Measurements from ENCODE around the gene TACC3. TPM values are rescaled to one million over a fixed set of nuclear protein-coding genes. Genes with fewer than 3 reads are reported as not detected.
"Not testable (repeated sequence)": the region's sequence is repeated elsewhere in the genome, so short reads cannot be mapped to it uniquely, and the experiment has no call there.

Gene TACC3
- total RNA-seq, 1 donor from 2014 or later: 3.7 TPM

GRCh38 chr4:1701671-1702070, 19.6 kb upstream of the TACC3 start:
- H3K27me3 ChIP-seq (ENCODE audit: control insufficient read depth in 3 of 3, insufficient read depth in 3 of 3, low read length in 3 of 3); H3K9ac ChIP-seq (ENCODE audit: low read depth in 1 of 3, low read length in 3 of 3); H3K4me1 ChIP-seq (ENCODE audit: control insufficient read depth in 3 of 3, insufficient read depth in 3 of 3, low read length in 3 of 3); H3K9me3 ChIP-seq (ENCODE audit: control insufficient read depth in 3 of 3, low read length in 3 of 3); H3K4me3 ChIP-seq (ENCODE audit: low read length in 3 of 3); H3K27ac ChIP-seq (ENCODE audit: low read depth, low read length): not testable (repeated sequence)
- H3K36me3 ChIP-seq (ENCODE audit: control insufficient read depth in 3 of 3, insufficient read depth in 3 of 3, low read length in 3 of 3): peaks cover 18 to 33% (median 31%) of the 10 kb centered on the region in 3 donors

DNA sequence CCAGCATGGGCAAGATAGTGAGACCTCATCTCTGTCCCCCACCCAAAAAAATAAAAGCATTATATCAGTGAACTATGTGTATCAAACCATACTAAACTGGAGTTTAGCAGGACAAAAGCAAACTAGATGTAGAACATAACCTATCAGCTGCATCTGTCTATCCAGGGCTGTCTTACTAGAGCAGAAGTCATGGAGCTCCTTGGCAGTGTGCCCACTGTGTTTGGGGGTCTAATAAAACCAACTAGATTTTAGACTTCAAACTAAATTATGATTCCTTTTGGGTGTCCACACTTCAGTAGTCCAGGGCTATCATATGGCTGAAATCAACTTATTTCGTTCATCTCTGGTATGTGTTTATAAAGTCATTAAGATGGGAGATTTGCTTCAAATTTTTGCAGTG, 17.5 kb upstream of the TACC3 start:
- Histone ChIP-seq H3K9ac (ENCODE audit: low read depth in 1 of 3, low read length in 3 of 3) (no peak overlapping the region), H3K27ac (ENCODE audit: low read depth, low read length) (no peak overlapping the region), H3K9me3 (ENCODE audit: control insufficient read depth in 3 of 3, low read length in 3 of 3) (no peaks in the 10 kb centered on the region), H3K4me3 (ENCODE audit: low read length in 3 of 3) (no peak overlapping the region), H3K27me3 (ENCODE audit: control insufficient read depth in 3 of 3, insufficient read depth in 3 of 3, low read length in 3 of 3) (no peaks in the 10 kb centered on the region), H3K36me3 (ENCODE audit: control insufficient read depth in 3 of 3, insufficient read depth in 3 of 3, low read length in 3 of 3) (peaks cover 11 to 24% (median 23%) of the 10 kb centered on the region in 3 donors), H3K4me1 (ENCODE audit: control insufficient read depth in 3 of 3, insufficient read depth in 3 of 3, low read length in 3 of 3) (peaks cover 0 to 3% (median 0%) of the 10 kb centered on the region in 3 donors)

DNA sequence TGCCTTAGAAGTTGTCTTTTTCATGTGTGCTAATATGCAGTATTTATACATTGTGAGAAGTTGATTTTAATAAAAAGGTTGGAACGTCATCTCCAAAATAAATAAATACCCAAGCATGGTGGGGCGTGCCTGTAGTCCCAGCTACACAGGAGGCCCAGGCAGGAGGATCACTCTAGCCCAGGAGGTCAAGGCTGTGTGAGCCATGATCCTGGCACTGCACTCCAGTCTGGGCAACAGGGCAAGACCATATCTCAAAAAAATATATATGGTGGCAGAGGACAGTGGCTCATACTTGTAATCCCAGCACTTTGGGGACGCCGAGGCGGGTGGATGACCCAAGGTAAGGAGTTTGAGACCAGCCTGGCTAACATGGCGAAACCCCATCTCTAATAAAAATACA, 15.6 kb upstream of the TACC3 start:
- Histone ChIP-seq H3K4me1 (ENCODE audit: control insufficient read depth in 3 of 3, insufficient read depth in 3 of 3, low read length in 3 of 3) (peaks cover 3 to 4% (median 3%) of the 10 kb centered on the region in 3 donors), H3K27me3 (ENCODE audit: control insufficient read depth in 3 of 3, insufficient read depth in 3 of 3, low read length in 3 of 3) (no peaks in the 10 kb centered on the region), H3K36me3 (ENCODE audit: control insufficient read depth in 3 of 3, insufficient read depth in 3 of 3, low read length in 3 of 3) (peaks cover 7 to 15% (median 12%) of the 10 kb centered on the region in 3 donors), H3K9me3 (ENCODE audit: control insufficient read depth in 3 of 3, low read length in 3 of 3) (no peaks in the 10 kb centered on the region), H3K9ac (ENCODE audit: low read depth in 1 of 3, low read length in 3 of 3) (no peak overlapping the region), H3K27ac (ENCODE audit: low read depth, low read length) (no peak overlapping the region), H3K4me3 (ENCODE audit: low read length in 3 of 3) (no peak overlapping the region)

- Histone ChIP-seq H3K36me3 (ENCODE audit: control insufficient read depth in 3 of 3, insufficient read depth in 3 of 3, low read length in 3 of 3) (peaks cover 7 to 15% (median 12%) of the 10 kb centered on the region in 3 donors), H3K4me1 (ENCODE audit: control insufficient read depth in 3 of 3, insufficient read depth in 3 of 3, low read length in 3 of 3) (peaks cover 9 to 10% (median 9%) of the 10 kb centered on the region in 3 donors), H3K27me3 (ENCODE audit: control insufficient read depth in 3 of 3, insufficient read depth in 3 of 3, low read length in 3 of 3) (no peaks in the 10 kb centered on the region), H3K9ac (ENCODE audit: low read depth in 1 of 3, low read length in 3 of 3) (no peak overlapping the region), H3K27ac (ENCODE audit: low read depth, low read length) (no peak overlapping the region), H3K9me3 (ENCODE audit: control insufficient read depth in 3 of 3, low read length in 3 of 3) (no peaks in the 10 kb centered on the region), H3K4me3 (ENCODE audit: low read length in 3 of 3) (no peak overlapping the region)
Measured at GRCh38 chr4:1706358-1706757, 15.0 kb upstream of the TACC3 start.

- H3K9me3 ChIP-seq (ENCODE audit: control insufficient read depth in 3 of 3, low read length in 3 of 3): no peaks in the 10 kb centered on the region
- H3K27ac ChIP-seq (ENCODE audit: low read depth, low read length): no peak overlapping the region
- H3K27me3 ChIP-seq (ENCODE audit: control insufficient read depth in 3 of 3, insufficient read depth in 3 of 3, low read length in 3 of 3): no peaks in the 10 kb centered on the region
- H3K4me3 ChIP-seq (ENCODE audit: low read length in 3 of 3): no peak overlapping the region
- no peak overlapping the region for H3K9ac ChIP-seq (ENCODE audit: low read depth in 1 of 3, low read length in 3 of 3)
- H3K4me1 ChIP-seq (ENCODE audit: control insufficient read depth in 3 of 3, insufficient read depth in 3 of 3, low read length in 3 of 3): peaks cover 17 to 24% (median 18%) of the 10 kb centered on the region in 3 donors
- H3K36me3 ChIP-seq (ENCODE audit: control insufficient read depth in 3 of 3, insufficient read depth in 3 of 3, low read length in 3 of 3): peaks cover 0 to 6% (median 4%) of the 10 kb centered on the region in 3 donors
Measured at GRCh38 chr4:1708581-1708980, 12.7 kb upstream of the TACC3 start.

DNA sequence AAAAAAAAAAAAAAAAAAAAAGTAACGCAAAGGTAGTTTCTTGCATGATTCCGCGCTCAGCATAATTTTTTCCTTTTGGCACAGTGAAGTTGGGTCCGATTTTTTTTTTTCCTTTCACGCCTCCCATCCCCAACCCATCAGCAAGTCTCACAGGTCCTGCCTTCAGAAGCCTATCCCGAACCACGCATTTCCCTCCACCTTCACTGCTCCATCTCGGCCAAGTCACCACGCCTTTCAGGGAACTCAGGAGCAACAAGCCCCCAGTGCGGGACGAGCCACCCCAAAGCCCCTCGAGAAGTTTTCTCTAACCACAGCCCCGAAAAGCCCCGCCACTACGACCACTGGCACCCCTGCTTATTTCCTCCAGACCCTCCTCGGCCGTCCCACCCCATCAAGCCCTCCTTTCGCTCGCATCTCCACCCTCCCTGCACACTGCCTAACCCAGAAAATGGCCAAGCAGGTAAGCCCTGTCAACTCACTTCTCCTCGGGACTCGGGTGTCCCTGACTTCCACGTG, 10.2 kb upstream of the TACC3 start:
- peak overlapping the region; percentile 72 to 88 (median 85) for H3K4me3 ChIP-seq (ENCODE audit: low read length in 3 of 3)
- H3K4me1 ChIP-seq (ENCODE audit: control insufficient read depth in 3 of 3, insufficient read depth in 3 of 3, low read length in 3 of 3): peaks cover 22 to 42% (median 34%) of the 10 kb centered on the region in 3 donors
- H3K9ac ChIP-seq (ENCODE audit: low read depth in 1 of 3, low read length in 3 of 3): peak overlapping the region; percentile 89 to 92 (median 90)
- H3K36me3 ChIP-seq (ENCODE audit: control insufficient read depth in 3 of 3, insufficient read depth in 3 of 3, low read length in 3 of 3): no peaks in the 10 kb centered on the region
- H3K27ac ChIP-seq (ENCODE audit: low read depth, low read length): peak overlapping the region; percentile 96
- no peaks in the 10 kb centered on the region for H3K27me3 ChIP-seq (ENCODE audit: control insufficient read depth in 3 of 3, insufficient read depth in 3 of 3, low read length in 3 of 3)
- H3K9me3 ChIP-seq (ENCODE audit: control insufficient read depth in 3 of 3, low read length in 3 of 3): no peaks in the 10 kb centered on the region

DNA sequence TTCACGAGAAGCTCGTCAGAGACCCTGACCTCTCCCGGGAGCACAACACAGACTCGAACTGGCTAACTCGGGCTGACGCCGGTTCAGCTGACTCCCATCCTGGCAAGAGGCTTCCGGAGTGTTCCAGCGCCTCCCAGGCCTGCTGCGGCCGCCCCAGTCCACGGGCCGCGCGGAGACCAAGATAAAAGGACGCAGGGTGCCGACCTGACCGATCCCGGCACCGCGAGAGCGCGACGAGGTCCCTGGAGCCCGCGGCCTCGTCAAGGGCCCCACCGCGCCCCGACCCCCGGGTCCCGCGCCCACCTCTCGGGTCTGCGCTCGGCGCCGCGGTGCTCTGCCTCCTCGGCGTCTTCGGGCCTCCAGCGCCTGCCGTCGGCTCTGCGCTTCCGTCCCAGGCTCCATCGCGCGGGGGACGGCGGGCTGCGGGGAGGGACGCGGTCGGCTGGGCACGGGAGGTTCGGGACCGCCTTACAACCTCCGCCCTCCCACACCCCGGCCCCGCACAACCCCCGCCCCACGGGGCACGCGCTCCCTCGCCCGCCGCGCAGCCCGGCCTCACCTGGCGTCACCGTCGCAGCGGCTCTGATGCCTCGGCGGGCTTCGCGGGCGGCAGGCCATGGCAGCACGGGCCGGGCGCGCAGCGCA, 9.6 kb upstream of the TACC3 start:
- H3K36me3 ChIP-seq (ENCODE audit: control insufficient read depth in 3 of 3, insufficient read depth in 3 of 3, low read length in 3 of 3): peaks cover 1 to 4% (median 3%) of the 10 kb centered on the region in 3 donors
- H3K4me3 ChIP-seq (ENCODE audit: low read length in 3 of 3): peak overlapping the region; percentile 72 to 88 (median 85)
- no peaks in the 10 kb centered on the region for H3K27me3 ChIP-seq (ENCODE audit: control insufficient read depth in 3 of 3, insufficient read depth in 3 of 3, low read length in 3 of 3)
- H3K9ac ChIP-seq (ENCODE audit: low read depth in 1 of 3, low read length in 3 of 3): peak overlapping the region; percentile 89 to 92 (median 90)
- H3K27ac ChIP-seq (ENCODE audit: low read depth, low read length): peak overlapping the region; percentile 96
- H3K4me1 ChIP-seq (ENCODE audit: control insufficient read depth in 3 of 3, insufficient read depth in 3 of 3, low read length in 3 of 3): peaks cover 19 to 44% (median 36%) of the 10 kb centered on the region in 3 donors
- no peaks in the 10 kb centered on the region for H3K9me3 ChIP-seq (ENCODE audit: control insufficient read depth in 3 of 3, low read length in 3 of 3)

DNA sequence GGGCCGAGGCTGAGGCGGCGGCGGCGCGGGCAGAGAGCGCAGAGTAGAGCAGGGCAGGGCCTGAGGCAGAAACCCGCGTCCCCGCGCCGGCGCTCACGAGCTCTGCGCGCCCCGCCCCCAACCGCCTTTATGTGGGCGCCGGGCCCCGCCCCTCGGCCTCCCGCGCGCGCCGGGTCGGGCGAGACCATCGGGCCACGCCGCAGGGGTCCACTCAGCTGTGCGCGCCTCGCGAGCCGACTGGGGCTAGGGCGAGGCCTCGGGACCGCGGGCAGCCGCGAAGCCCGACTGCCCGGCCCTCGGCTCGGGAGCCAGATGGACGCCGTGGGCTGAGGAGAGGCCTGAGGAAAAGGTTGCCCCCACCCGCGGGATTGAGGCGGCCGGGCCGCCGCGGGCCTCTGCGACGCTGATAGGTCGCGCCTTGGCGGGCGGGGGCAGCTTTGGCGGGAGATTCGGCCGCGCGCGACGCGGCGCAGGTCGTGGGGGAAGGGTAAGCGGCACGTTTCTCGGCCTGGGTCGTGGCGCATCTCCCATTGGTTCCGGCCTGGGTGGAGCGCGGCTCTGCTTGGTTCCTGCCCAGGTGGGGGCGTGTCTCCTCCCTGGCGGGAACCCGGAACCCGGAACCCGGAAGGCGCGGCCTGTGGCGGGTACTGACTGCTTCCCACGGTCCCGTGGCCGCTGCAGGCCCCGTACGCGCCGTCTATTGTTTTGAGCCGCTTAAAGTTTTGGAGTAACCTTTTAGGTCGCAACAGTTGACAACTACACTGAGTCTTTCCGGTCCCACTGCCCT, 8.9 kb upstream of the TACC3 start, which contains the start of gene SLBP:
Gene SLBP, minus strand, starts transcription at position 104 of the 787 bp plus-strand sequence. CDS start 131 bp downstream, outside the sequence.
- peaks cover 3 to 9% (median 7%) of the 10 kb centered on the region in 3 donors for H3K36me3 ChIP-seq (ENCODE audit: control insufficient read depth in 3 of 3, insufficient read depth in 3 of 3, low read length in 3 of 3)
- H3K27ac ChIP-seq (ENCODE audit: low read depth, low read length): peak within 1 kb of the TSS; percentile 96
- H3K4me3 ChIP-seq (ENCODE audit: low read length in 3 of 3): peak within 1 kb of the TSS; percentile 72 to 88 (median 85)
- peak within 1 kb of the TSS; percentile 89 to 92 (median 90) for H3K9ac ChIP-seq (ENCODE audit: low read depth in 1 of 3, low read length in 3 of 3)
- H3K27me3 ChIP-seq (ENCODE audit: control insufficient read depth in 3 of 3, insufficient read depth in 3 of 3, low read length in 3 of 3): no peaks in the 10 kb centered on the region
- no peaks in the 10 kb centered on the region for H3K9me3 ChIP-seq (ENCODE audit: control insufficient read depth in 3 of 3, low read length in 3 of 3)
- peaks cover 19 to 48% (median 36%) of the 10 kb centered on the region in 3 donors for H3K4me1 ChIP-seq (ENCODE audit: control insufficient read depth in 3 of 3, insufficient read depth in 3 of 3, low read length in 3 of 3)

GRCh38 chr4:1713003-1713851, 8.1 kb upstream of the TACC3 start:
- Histone ChIP-seq H3K4me1 (ENCODE audit: control insufficient read depth in 3 of 3, insufficient read depth in 3 of 3, low read length in 3 of 3) (peaks cover 23 to 56% (median 42%) of the 10 kb centered on the region in 3 donors), H3K4me3 (ENCODE audit: low read length in 3 of 3) (peak overlapping the region; percentile 72 to 85 (median 76)), H3K27me3 (ENCODE audit: control insufficient read depth in 3 of 3, insufficient read depth in 3 of 3, low read length in 3 of 3) (no peaks in the 10 kb centered on the region), H3K27ac (ENCODE audit: low read depth, low read length) (peak overlapping the region; percentile 96), H3K9me3 (ENCODE audit: control insufficient read depth in 3 of 3, low read length in 3 of 3) (no peaks in the 10 kb centered on the region), H3K36me3 (ENCODE audit: control insufficient read depth in 3 of 3, insufficient read depth in 3 of 3, low read length in 3 of 3) (peaks cover 11 to 17% (median 15%) of the 10 kb centered on the region in 3 donors), H3K9ac (ENCODE audit: low read depth in 1 of 3, low read length in 3 of 3) (peak overlapping the region; percentile 87 to 92 (median 90))
